Activated CD8-positive, alpha-beta T cell treated with anti-CD3 and anti-CD28 coated beads for 36 hours (primary cell): ENCODE measurements around the gene LRR1. TPM values are rescaled to one million over a fixed set of nuclear protein-coding genes. Genes with fewer than 3 reads are reported as not detected.
A peak's percentile ranks its signal among the peaks of the same experiment; 100 is the strongest.

ENCODE experiments used
- ATAC-seq: fragments of 200-7000 bp; cut with Tn5 transposase; one replicate; pipeline ENCODE4 v1.10.0; 2021; ENCODE audit warnings: mild to moderate bottlenecking, moderate library complexity
- CTCF ChIA-PET: fragments of 350-600 bp; sonication (Branson Sonifier 250); formaldehyde crosslinking; loops from one replicate; lab custom pipeline; 2021; ENCODE audit warnings: antibody characterized with exemption; lab: Charles Lee
- POLR2A ChIA-PET: fragments of 350-600 bp; sonication (Branson Sonifier 250); formaldehyde crosslinking; loops from one replicate; lab custom pipeline; 2021; ENCODE audit warnings: antibody characterized with exemption; lab: Charles Lee
- DNase-seq: peaks from one replicate; pipeline ENCODE4 v3.0.0-alpha.2; 2020
- H3K27ac Mint-ChIP-seq: one replicate; pipeline ENCODE4 v1.8.0; 2021; ENCODE audit warnings: mild to moderate bottlenecking, mixed read lengths
- H3K27me3 Mint-ChIP-seq: one replicate; pipeline ENCODE4 v1.8.0; 2021; ENCODE audit warnings: mixed read lengths
- H3K36me3 Mint-ChIP-seq: one replicate; pipeline ENCODE4 v1.8.0; 2021; ENCODE audit warnings: low read depth, mixed read lengths
- H3K4me1 Mint-ChIP-seq: one replicate; pipeline ENCODE4 v1.8.0; 2021; ENCODE audit warnings: low read depth, mixed read lengths
- H3K4me3 Mint-ChIP-seq: one replicate; pipeline ENCODE4 v1.8.0; 2021; ENCODE audit warnings: mild to moderate bottlenecking, moderate library complexity, mixed read lengths
- H3K9me3 Mint-ChIP-seq: one replicate; pipeline ENCODE4 v1.8.0; 2021; ENCODE audit warnings: mixed read lengths
- intact Hi-C: fragments of 100-400 bp; cut with micrococcal nuclease; formaldehyde crosslinking; loops from one replicate; pipeline ENCODE4 v1.10.0; 2022
- total RNA-seq, 2 experiments: library from RNA; stranded (reverse); gene quantifications; one replicate each; pipeline ENCODE4 v1.2.3, GENCODE V29; 2021
- TF ChIP-seq, protein P1 (sequence below): fragments of 200-600 bp; IDR thresholded peaks from one replicate; pipeline ENCODE4 v1.8.0; 2022; ENCODE audit warnings: antibody characterized with exemption, mild to moderate bottlenecking

Gene LRR1
- total RNA-seq, 2 experiments from 2014 or later = 44.3 to 46.4 TPM

- CTCF ChIA-PET = interaction anchor here (0.7 to 3.9 kb wide), 19 partner anchors 8 to 242 kb away, joined by 3 to 30 read pairs (median 4); partner anchors contain the start of genes DNAAF2, KLHDC1, KLHDC2 and POLE2
- POLR2A ChIA-PET = interaction anchor here (0.6 to 5.7 kb wide), 21 partner anchors 9 to 461 kb away, joined by 3 to 60 read pairs (median 4); partner anchors contain the start of genes DNAAF2, KLHDC1, KLHDC2 and LRR1
- Mint-ChIP-seq H3K4me1 (peaks cover 44% of the 10 kb centered on the region), H3K36me3 (peaks cover 67% of the 10 kb centered on the region), H3K9me3 (no peaks in the 10 kb centered on the region), H3K27me3 (no peaks in the 10 kb centered on the region), H3K27ac (peak within 1 kb of the TSS; percentile 98), H3K4me3 (peak within 1 kb of the TSS; percentile 90)
- TF ChIP-seq, protein P1, sequence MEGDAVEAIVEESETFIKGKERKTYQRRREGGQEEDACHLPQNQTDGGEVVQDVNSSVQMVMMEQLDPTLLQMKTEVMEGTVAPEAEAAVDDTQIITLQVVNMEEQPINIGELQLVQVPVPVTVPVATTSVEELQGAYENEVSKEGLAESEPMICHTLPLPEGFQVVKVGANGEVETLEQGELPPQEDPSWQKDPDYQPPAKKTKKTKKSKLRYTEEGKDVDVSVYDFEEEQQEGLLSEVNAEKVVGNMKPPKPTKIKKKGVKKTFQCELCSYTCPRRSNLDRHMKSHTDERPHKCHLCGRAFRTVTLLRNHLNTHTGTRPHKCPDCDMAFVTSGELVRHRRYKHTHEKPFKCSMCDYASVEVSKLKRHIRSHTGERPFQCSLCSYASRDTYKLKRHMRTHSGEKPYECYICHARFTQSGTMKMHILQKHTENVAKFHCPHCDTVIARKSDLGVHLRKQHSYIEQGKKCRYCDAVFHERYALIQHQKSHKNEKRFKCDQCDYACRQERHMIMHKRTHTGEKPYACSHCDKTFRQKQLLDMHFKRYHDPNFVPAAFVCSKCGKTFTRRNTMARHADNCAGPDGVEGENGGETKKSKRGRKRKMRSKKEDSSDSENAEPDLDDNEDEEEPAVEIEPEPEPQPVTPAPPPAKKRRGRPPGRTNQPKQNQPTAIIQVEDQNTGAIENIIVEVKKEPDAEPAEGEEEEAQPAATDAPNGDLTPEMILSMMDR = no peak
- intact Hi-C loops = loop anchor here (2.0 to 10.0 kb wide), 2 partner anchors 14 to 494 kb away; partner anchors contain the start of genes DNAAF2 and VCPKMT
- DNase-seq = peak; percentile 95
- ATAC-seq = peak; percentile 91
Measured at GRCh38 chr14:49620182-49621113, 21.7 kb downstream of the LRR1 start, which contains the start of the genes MGAT2 and RPL36AL. Gene MGAT2 (plus strand): TSS chr14:49620799. CDS start chr14:49621269, 470 bp downstream. Gene RPL36AL (minus strand): TSS chr14:49620626. CDS start chr14:49619104, 1,522 bp downstream.

GRCh38 chr14:49621114-49621881 is 22.6 kb downstream of the LRR1 start:
- Mint-ChIP-seq H3K9me3 (no peaks in the 10 kb centered on the region), H3K27me3 (no peaks in the 10 kb centered on the region), H3K36me3 (peaks cover 68% of the 10 kb centered on the region), H3K4me3 (peak overlapping the region; percentile 90), H3K4me1 (peaks cover 48% of the 10 kb centered on the region), H3K27ac (peak overlapping the region; percentile 98)
- peak; percentile 19 for ATAC-seq
- ChIA-PET CTCF (interaction anchor here (1.3 to 3.9 kb wide), 11 partner anchors 9 to 241 kb away, joined by 3 to 30 read pairs (median 6); partner anchors contain the start of genes DNAAF2, KLHDC1, KLHDC2 and RPS29), POLR2A (interaction anchor here (0.6 to 5.7 kb wide), 17 partner anchors 8 to 460 kb away, joined by 3 to 60 read pairs (median 6); partner anchors contain the start of genes DNAAF2, KLHDC2, LRR1 and NEMF)
- intact Hi-C loops = loop anchor here (2.0 to 10.0 kb wide), 2 partner anchors 14 to 494 kb away; partner anchors contain the start of genes DNAAF2 and VCPKMT
- TF ChIP-seq, protein P1 = no peak
- peak; percentile 78 for DNase-seq

GRCh38 chr14:49622022-49622607 is 23.4 kb downstream of the LRR1 start:
- POLR2A ChIA-PET = interaction anchor here (1.9 to 5.7 kb wide), 8 partner anchors 8 to 36 kb away, joined by 4 to 60 read pairs (median 24); partner anchors contain the start of genes DNAAF2, LRR1 and RPS29
- peaks cover 70% of the 10 kb centered on the region for H3K36me3 Mint-ChIP-seq
- H3K27ac Mint-ChIP-seq = peak overlapping the region; percentile 98
- H3K9me3 Mint-ChIP-seq = no peaks in the 10 kb centered on the region
- TF ChIP-seq, protein P1 = no peak
- CTCF ChIA-PET = interaction anchor here (1.3 to 3.9 kb wide), 5 partner anchors 11 to 240 kb away, joined by 3 to 30 read pairs (median 15); partner anchors contain the start of genes DNAAF2 and RPS29
- H3K4me1 Mint-ChIP-seq = peaks cover 50% of the 10 kb centered on the region
- ATAC-seq (no peak), DNase-seq (no peak)
- no peaks in the 10 kb centered on the region for H3K27me3 Mint-ChIP-seq
- intact Hi-C loops = loop anchor here (10.0 kb wide), 1 partner anchor 493 kb away; the partner anchor contains the start of gene VCPKMT
- peak overlapping the region; percentile 90 for H3K4me3 Mint-ChIP-seq

DNA sequence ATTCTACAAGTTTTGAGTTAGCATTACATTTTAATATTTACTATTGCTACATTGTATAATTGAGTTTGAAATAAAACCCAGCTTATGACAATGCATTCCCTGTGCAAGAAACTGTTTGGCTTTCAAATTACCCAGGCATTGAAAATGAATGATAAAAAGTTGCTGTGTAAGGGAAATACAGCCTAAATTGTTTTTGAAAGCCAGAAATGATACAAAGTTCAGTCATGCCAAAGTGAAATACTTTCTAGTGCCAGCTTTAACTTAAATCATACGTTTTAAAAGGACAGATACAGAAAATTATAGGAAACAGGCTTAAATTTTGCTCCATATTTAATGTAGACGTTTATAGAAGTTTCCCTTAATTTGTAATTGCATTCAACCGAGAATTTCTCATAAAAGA is 24.6 kb downstream of the LRR1 start:
- ATAC-seq = no peak
- DNase-seq = no peak
- H3K36me3 Mint-ChIP-seq = peaks cover 66% of the 10 kb centered on the region
- TF ChIP-seq, protein P1 = no peak
- intact Hi-C loops = loop anchor here (10.0 kb wide), 1 partner anchor 491 kb away; the partner anchor contains the start of gene VCPKMT
- ChIA-PET CTCF (interaction anchor here (0.7 to 1.1 kb wide), 2 partner anchors 9 to 493 kb away, joined by 3 to 6 read pairs; partner anchors contain the start of gene VCPKMT), POLR2A (interaction anchor here (0.6 to 5.7 kb wide), 6 partner anchors 11 to 145 kb away, joined by 3 to 60 read pairs (median 13); partner anchors contain the start of genes DNAAF2, KLHDC2, LRR1 and RPS29)
- no peaks in the 10 kb centered on the region for H3K9me3 Mint-ChIP-seq
- H3K4me1 Mint-ChIP-seq = peaks cover 47% of the 10 kb centered on the region
- no peaks in the 10 kb centered on the region for H3K27me3 Mint-ChIP-seq
- peak overlapping the region; percentile 76 for H3K27ac Mint-ChIP-seq
- peak overlapping the region; percentile 90 for H3K4me3 Mint-ChIP-seq
